GM12864 (cell line): ENCODE results near the gene HDAC7.

Source experiments
- DNase-seq: peaks from one replicate; pipeline ENCODE4 v3.0.0-alpha.2; 2011; ENCODE audit warnings: low read depth
- H3K4me3 ChIP-seq: 2 replicates; pipeline ENCODE4 v1.5.1; 2011; ENCODE audit warnings: mild to moderate bottlenecking, low read depth, low read length, control low read depth
- TF ChIP-seq, protein P1 (sequence below): IDR thresholded peaks from 2 replicates; pipeline ENCODE4 v1.5.1; 2011; ENCODE audit warnings: low read depth, mild to moderate bottlenecking, moderate library complexity, low read length, control low read depth, inconsistent platforms; ENCODE audit errors: missing control alignments

HDAC7 gene

DNA sequence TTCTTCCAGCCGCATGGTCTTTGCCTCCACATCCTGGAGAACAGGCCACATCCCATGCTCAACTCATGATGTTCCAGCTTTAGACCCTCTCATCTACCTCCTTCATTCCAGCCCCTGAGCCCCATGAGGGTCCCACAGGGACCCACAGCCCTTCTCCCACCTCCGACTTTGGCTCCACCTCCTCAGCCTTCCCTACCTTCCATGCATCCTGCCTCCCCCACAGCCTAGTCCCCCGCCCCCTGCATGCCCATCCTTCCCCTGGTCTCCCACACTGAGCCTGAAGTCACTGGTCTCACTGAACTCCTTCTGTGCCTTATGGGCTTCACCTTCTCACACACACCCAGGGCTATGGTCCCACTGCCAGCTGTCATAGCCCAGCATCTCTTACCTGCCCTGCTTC lies 70.8 kb downstream of the HDAC7 start:
- no peak overlapping the region for H3K4me3 ChIP-seq
- TF ChIP-seq, protein P1, sequence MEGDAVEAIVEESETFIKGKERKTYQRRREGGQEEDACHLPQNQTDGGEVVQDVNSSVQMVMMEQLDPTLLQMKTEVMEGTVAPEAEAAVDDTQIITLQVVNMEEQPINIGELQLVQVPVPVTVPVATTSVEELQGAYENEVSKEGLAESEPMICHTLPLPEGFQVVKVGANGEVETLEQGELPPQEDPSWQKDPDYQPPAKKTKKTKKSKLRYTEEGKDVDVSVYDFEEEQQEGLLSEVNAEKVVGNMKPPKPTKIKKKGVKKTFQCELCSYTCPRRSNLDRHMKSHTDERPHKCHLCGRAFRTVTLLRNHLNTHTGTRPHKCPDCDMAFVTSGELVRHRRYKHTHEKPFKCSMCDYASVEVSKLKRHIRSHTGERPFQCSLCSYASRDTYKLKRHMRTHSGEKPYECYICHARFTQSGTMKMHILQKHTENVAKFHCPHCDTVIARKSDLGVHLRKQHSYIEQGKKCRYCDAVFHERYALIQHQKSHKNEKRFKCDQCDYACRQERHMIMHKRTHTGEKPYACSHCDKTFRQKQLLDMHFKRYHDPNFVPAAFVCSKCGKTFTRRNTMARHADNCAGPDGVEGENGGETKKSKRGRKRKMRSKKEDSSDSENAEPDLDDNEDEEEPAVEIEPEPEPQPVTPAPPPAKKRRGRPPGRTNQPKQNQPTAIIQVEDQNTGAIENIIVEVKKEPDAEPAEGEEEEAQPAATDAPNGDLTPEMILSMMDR, result no peak
- no peak for DNase-seq

DNA sequence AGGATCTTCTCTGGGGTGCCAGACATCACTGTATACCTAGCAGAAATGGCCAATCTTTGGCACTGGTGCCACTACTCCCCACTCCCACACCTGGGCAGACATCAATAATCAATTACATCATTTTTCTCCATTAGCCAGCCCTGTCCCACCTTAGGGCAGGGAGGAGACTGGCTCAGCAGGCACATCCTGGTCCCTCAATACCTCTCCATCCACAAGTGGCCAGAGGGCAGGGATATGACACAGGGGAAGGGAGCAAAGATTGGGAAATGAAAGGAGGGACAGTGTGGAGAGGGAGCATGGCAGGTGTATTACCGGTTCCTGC lies 71.2 kb downstream of the HDAC7 start:
- H3K4me3 ChIP-seq, result no peak overlapping the region
- TF ChIP-seq, protein P1, result no peak
- DNase-seq, result no peak

DNA sequence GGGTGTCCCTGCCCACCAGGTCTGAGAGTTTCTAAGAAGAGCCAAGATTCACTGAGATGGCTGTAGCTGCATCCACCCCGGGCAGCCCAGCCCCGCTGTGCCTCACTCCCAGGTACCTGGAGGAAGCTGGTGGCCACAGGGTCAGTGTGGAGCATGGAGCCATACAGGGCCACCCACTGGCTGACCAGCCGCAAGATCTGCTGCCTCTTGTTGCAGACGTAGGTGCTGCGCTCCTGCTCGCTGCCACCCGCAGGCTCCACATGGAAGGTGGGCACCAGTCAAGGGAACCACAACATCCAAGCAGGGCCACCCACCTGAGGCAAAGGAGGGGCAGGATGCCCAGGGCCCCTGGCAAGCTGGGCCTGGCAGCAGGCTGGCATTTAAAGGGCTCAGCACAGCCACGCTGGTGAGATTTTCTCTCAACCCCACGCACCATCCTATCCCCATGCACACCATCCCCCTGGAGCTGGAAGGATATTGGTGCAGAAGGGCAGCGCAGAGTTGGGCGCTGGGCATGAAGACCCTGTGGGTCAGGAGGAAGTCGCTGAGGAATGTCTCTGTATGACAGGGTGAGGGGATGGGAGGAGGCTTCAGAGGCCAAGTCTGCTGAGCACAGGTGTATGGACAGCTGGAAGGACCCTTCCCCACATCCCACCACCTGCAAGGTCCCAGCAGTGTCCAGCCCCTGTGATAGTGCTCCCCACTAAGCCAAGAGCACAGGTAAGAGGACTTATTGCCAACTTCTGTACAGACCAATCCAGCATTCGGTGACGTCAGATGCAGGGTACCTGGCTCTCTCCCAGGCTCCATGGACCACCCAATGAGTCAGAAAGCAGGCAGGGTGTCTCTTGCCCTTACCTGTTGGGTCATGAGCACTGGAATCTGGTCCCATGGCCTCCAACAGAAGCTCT lies 71.9 kb downstream of the HDAC7 start:
- H3K4me3 ChIP-seq, result no peak overlapping the region
- DNase-seq, result no peak
- TF ChIP-seq, protein P1, result no peak

DNA sequence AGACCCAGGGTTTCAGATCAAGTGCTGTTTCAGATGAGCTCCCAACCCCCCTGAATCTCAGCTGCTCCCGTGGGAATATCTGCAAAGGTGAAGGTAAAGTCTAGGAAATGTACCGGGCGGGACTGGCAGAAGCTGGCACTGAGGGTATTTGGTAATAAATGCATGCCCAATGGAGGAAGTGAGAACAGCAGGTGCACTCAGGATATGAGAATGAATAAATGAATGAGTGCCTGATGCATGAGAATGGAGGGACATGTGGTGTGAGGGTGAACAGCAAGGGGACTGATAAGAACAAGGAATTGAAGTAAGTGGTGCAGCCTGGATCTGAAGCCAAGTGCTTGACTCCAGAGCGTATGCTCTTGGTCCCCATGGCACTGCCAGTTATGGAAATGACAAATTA lies 72.6 kb downstream of the HDAC7 start:
- TF ChIP-seq, protein P1, result no peak
- no peak for DNase-seq
- H3K4me3 ChIP-seq, result no peak overlapping the region

DNA sequence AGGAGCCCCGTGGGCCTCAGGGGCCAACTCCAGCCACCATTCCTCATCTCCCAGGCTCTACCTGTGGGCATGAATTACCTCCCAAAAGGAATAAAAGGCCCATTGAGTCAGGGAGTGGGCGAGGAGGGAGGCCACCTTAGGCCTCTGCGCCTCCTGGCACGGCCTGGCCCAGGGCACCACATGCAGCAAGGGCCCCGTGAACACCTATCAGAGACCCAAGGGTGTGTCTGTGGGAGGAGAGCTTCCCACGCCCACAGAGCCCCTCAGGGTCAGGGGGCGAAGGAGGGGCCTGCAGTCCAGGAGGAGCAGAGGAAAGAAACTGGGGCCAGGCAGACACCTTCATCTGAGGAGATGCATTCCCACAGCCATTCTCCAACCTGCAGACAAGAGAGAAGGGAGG lies 73.2 kb downstream of the HDAC7 start:
- no peak for DNase-seq
- no peak overlapping the region for H3K4me3 ChIP-seq
- TF ChIP-seq, protein P1, result no peak

DNA sequence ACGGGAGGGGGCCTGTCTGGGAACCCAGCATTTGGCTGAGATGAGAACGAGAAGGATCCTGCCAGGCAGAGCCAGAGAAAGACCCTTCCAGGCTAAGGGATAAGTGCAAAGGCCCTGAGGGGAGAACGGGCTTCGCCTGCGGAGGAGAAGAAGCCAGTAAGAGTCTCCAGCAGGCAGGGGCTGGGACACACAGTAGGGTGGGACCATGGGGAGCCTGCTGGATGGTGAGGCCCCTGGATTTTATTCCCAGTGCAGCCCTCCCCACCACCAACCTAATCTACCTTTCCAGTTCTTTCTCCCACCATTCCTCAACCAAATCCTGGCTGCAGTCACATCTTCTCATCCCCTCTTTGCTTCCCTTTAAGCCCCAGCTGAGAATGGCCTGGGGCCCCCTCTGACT lies 73.6 kb downstream of the HDAC7 start:
- TF ChIP-seq, protein P1, result no peak
- DNase-seq, result no peak
- no peak overlapping the region for H3K4me3 ChIP-seq
